Adipose tissue (tissue), 3 donors: Measurements from ENCODE around the gene TMEM87A. TPM values are rescaled to one million over a fixed set of nuclear protein-coding genes. Genes with fewer than 3 reads are reported as not detected.
"Not testable (repeated sequence)": the region's sequence is repeated elsewhere in the genome, so short reads cannot be mapped to it uniquely, and the experiment has no call there.

Experiments used
- H3K27ac ChIP-seq: one replicate; pipeline ENCODE4 v1.5.1; 2013; ENCODE audit warnings: low read depth, low read length
- WGBS, 3 donors: extraction: QIAGEN DNeasy Blood & Tissue Kit; methylation state at CpG; one replicate each; pipeline ENCODE4 v1.1.7; 2013; 5-methylcytosine and 5-hydroxymethylcytosine counted together
- polyA plus RNA-seq, 3 donors: library from polyadenylated mRNA; stranded (reverse); fragments of 200-250 nt; gene quantifications; one replicate each; pipeline ENCODE4 v1.2.3, GENCODE V29; 2013
- donor health status: healthy with polysubstance abuse.
- donor health status: Bipolar disorder and iron deficiency.
- donor health status: healthy.

Gene TMEM87A, protein sequence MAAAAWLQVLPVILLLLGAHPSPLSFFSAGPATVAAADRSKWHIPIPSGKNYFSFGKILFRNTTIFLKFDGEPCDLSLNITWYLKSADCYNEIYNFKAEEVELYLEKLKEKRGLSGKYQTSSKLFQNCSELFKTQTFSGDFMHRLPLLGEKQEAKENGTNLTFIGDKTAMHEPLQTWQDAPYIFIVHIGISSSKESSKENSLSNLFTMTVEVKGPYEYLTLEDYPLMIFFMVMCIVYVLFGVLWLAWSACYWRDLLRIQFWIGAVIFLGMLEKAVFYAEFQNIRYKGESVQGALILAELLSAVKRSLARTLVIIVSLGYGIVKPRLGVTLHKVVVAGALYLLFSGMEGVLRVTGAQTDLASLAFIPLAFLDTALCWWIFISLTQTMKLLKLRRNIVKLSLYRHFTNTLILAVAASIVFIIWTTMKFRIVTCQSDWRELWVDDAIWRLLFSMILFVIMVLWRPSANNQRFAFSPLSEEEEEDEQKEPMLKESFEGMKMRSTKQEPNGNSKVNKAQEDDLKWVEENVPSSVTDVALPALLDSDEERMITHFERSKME
- polyA plus RNA-seq = 10 to 100 TPM; 15.7 to 28.0 (median 23.6) TPM

DNA sequence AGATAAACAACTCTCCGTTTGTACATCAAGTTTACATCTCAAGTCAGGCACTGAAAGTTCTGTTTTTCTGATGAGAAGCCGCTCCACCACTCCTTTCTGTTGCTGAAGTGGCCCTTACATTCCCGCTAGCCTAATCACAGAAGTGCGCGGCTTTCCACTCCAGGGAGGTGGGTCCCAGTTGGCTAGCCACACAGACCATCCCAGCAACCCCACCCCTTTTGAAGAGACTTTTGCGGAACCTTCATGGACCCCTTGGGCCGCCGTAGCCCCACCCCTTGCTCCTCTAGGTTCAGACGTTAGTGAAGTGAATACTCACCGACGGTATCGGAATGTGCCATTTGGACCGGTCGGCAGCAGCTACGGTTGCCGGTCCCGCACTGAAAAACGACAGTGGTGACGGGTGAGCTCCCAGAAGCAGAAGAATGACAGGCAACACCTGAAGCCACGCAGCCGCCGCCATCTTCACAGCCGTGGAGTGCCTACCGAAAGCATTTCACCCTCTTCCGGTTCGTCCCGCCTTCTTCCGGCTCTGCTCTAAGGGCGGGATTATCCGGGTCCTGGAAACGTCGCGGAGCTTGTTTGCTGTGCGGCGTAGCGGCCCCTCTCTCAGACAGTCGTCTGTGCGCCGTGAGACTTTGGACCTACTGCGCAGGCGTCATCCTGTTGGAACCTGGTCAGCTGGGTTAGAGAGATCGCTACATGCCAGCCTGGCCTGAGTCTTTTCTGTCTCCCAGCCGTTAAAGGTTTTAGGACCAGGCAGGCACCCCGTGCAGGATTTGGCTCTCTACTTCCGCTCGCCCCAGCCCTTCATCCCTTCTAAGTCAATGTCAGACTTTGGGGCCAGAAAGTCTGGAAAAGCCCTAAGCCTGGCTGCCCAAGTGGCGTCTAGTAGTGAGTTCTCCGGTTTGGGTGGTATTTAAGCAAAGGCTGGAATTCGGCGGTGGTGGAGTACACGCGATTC lies at the start of gene TMEM87A, which contains the start of gene GANC:
Gene TMEM87A (minus strand): TSS at position 495 of the 961 bp plus-strand sequence. CDS start 35 bp downstream, at position 460.
Gene GANC (plus strand): TSS at position 263 of the 961 bp plus-strand sequence. CDS start 1,281 bp downstream, outside the sequence.
- H3K27ac ChIP-seq = peak within 1 kb of the TSS; percentile 86
- 0 to 1% (median 0%) methylated on average over 52 of the region's 52 CpGs for WGBS, 3 donors

DNA sequence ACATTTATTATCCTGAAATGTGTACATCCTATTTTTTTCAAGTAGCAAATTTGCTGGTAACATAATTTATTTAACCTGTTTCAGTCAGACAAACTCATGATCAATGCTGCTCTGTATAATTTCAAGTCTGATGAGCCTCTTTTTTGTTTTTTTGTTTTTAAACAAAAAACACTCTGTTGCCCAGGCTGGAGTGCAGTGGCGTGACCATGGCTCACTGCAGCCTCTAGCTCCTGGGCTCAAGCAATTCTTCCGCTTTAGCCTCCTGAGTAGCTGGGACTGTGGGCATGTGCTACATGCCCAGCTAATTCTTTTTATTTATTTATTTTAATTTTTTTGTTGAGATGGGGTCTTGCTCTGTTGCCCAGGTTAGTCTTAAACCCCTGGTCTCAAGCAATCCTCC lies 46.0 kb upstream of the TMEM87A start:
- 95 to 100% (median 97%) methylated on average over 2 of the region's 2 CpGs for WGBS, 3 donors
- H3K27ac ChIP-seq = no peak overlapping the region

GRCh38 chr15:42316282-42316805 lies 43.1 kb upstream of the TMEM87A start:
- WGBS, 3 donors = 65 to 70% (median 69%) methylated on average over 11 of the region's 11 CpGs
- not testable (repeated sequence) for H3K27ac ChIP-seq

DNA sequence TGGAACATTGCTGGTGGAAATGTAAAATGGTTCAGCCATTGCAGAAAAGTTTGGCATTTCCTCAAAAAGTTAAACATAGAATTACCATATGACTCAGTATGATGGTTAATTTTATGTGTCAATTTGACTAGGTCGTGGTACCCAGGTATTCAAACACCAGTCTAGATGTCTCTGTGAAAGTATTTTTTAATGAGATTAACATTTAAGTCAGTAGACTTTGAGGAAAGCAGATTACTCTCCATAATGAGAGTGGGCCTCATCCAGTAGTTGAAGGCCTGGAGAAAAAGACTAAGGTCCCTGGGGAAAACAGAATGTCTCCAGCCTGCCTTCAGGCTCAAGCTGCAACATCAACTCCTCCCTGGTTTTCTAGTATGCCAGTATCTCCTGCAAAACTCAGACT lies 42.3 kb upstream of the TMEM87A start:
- WGBS, 3 donors = 77 to 93% (median 78%) methylated on average over 1 of the region's 1 CpG
- H3K27ac ChIP-seq = no peak overlapping the region

GRCh38 chr15:42314818-42315217 lies 41.6 kb upstream of the TMEM87A start:
- no peak overlapping the region for H3K27ac ChIP-seq
- WGBS, 3 donors = 68 to 91% (median 74%) methylated on average over 1 of the region's 1 CpG

GRCh38 chr15:42313463-42313862 lies 40.2 kb upstream of the TMEM87A start:
- 41 to 52% (median 49%) methylated on average over 3 of the region's 3 CpGs for WGBS, 3 donors
- no peak overlapping the region for H3K27ac ChIP-seq

DNA sequence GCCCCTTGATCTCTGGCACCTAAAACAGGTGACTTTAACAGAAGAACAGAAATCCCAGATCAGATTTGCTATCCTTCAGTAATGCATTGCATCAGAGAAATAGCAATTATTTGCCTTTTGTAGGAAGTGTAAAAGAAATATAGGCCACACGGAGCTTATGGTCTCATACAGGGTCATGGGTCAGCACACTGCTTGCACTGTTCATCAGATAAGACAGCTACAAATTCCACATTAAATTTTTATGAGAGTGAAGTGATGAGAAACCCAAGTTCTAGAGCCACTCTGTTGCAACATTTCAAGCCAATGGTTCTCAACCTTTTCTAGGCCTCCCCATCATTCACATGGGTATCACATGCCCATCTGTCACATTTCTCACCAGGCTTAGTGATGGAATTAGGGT lies 33.4 kb upstream of the TMEM87A start:
- 77 to 86% (median 81%) methylated on average over 1 of the region's 1 CpG for WGBS, 3 donors
- no peak overlapping the region for H3K27ac ChIP-seq

- WGBS, 3 donors = 69 to 99% (median 98%) methylated on average over 4 of the region's 4 CpGs
- H3K27ac ChIP-seq = not testable (repeated sequence)
Measured at GRCh38 chr15:42301004-42301403, 27.8 kb upstream of the TMEM87A start.

DNA sequence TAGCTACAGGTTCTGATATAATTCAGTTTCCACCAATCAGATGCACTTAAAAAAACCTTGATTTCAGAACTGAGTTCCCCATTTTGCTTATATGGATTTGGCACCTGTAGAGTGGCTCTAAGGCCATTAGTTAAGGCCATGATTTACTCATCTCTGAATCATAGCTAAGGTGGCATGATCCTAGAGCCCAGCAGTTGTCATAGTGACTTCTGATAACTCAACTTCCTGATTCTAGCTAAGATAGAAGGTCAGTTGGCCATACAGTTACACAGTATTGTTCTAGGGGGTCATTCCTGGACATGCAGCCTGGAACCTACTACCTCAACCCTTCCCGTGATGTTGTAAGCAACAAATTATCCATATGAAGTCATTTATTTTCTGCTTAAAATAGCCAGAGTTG lies 15.9 kb upstream of the TMEM87A start:
- 97 to 100% (median 100%) methylated on average over 1 of the region's 1 CpG for WGBS, 3 donors

DNA sequence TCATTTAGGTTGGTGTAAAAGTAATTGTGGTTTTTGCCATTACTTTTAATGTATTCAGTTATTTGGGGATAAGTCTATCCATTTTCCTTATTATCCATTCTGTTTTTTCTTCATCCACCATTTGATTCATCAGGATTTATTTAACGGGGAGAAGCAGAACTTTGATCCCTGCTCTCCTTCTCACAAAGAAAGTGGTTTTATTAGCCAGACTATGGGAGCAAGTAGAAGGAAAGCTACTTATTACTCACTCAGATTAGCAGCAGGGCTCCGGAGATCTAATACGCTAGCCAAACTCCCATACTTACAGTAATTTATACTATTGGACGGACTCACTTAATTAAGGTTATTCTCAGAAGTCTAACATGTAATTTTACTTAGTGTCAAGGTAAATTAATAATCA lies 14.7 kb upstream of the TMEM87A start:
- H3K27ac ChIP-seq = no peak overlapping the region
- 95 to 98% (median 97%) methylated on average over 4 of the region's 4 CpGs for WGBS, 3 donors

More for the DNA sequence above, 15.9 kb upstream of the TMEM87A start:
- no peak overlapping the region for H3K27ac ChIP-seq

DNA sequence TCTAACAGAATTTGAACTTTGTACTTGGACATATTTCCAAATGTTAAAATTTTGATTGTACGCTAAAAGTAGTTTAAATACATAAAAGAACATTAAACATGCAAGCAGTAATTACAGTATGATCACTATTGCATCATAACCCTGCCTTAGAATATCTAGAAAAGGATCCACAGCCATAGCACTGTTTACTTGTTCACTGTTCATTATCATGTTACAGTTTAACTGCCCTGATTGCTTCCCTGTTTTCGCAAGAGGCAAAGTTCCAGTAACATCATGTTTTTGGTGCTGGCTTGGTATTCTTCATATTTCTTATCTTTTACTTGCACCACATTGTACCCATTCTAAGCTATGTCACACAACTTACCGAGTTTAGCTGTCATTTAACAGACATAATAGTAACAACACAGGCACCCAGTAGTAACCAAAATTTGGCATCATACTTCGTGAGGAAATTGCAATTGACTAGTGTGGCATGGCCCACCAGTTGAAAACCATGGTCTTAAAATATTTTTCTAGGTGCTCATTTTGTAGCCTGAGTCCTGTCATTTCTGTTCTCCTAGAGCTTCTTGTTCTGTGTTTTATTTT lies 13.3 kb upstream of the TMEM87A start:
- H3K27ac ChIP-seq = no peak overlapping the region
- WGBS, 3 donors = 51 to 75% (median 73%) methylated on average over 4 of the region's 4 CpGs

GRCh38 chr15:42285034-42285433 lies 11.8 kb upstream of the TMEM87A start:
- no peak overlapping the region for H3K27ac ChIP-seq
- WGBS, 3 donors = 69 to 96% (median 72%) methylated on average over 1 of the region's 1 CpG

- no peak overlapping the region for H3K27ac ChIP-seq
Measured at GRCh38 chr15:42284551-42284950, 11.3 kb upstream of the TMEM87A start.

GRCh38 chr15:42283671-42284070 lies 10.4 kb upstream of the TMEM87A start:
- 59 to 91% (median 91%) methylated on average over 3 of the region's 3 CpGs for WGBS, 3 donors

GRCh38 chr15:42282926-42283325 lies 9.7 kb upstream of the TMEM87A start:
- WGBS, 3 donors = 62 to 73% (median 64%) methylated on average over 5 of the region's 5 CpGs

More at GRCh38 chr15:42283671-42284070, 10.4 kb upstream of the TMEM87A start:
- H3K27ac ChIP-seq = no peak overlapping the region

GRCh38 chr15:42282344-42282743 lies 9.1 kb upstream of the TMEM87A start:
- H3K27ac ChIP-seq = no peak overlapping the region

More at GRCh38 chr15:42282926-42283325, 9.7 kb upstream of the TMEM87A start:
- H3K27ac ChIP-seq = no peak overlapping the region

- 35 to 63% (median 46%) methylated on average over 3 of the region's 3 CpGs for WGBS, 3 donors
- no peak overlapping the region for H3K27ac ChIP-seq
Measured at GRCh38 chr15:42279234-42279723, 6.0 kb upstream of the TMEM87A start.

GRCh38 chr15:42276762-42277161 lies 3.5 kb upstream of the TMEM87A start:
- H3K27ac ChIP-seq = no peak overlapping the region
- 97 to 99% (median 98%) methylated on average over 2 of the region's 2 CpGs for WGBS, 3 donors
